CD4-positive, alpha-beta T cell treated with Interleukin-4 for 4 hours (primary cell): Measurements from ENCODE around the gene GTF2A1L.

ENCODE experiments used
- DNase-seq: peaks from one replicate; pipeline ENCODE4 v3.0.0-alpha.2; 2020

Gene GTF2A1L

DNA sequence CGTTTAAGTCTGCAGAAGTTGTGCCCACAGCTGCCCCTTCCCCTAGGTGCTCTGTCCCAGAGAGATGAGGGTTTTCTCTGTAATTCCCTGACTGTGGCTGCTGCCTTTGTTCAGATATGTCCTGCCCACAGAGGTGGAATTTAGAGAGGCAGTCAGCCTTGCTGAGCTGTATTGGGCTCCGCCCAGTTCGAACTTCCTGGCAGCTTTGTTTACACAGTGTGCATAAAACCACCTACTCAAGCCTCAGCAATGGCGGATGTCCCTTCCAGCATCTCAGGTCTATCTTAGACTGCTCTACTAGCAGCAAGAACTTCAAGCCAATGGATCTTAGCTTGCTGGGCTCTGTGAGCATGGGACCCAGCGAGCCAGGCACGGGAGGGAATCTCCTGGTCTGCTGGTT lies 89.8 kb downstream of the GTF2A1L start:
- DNase-seq, result no peak

DNA sequence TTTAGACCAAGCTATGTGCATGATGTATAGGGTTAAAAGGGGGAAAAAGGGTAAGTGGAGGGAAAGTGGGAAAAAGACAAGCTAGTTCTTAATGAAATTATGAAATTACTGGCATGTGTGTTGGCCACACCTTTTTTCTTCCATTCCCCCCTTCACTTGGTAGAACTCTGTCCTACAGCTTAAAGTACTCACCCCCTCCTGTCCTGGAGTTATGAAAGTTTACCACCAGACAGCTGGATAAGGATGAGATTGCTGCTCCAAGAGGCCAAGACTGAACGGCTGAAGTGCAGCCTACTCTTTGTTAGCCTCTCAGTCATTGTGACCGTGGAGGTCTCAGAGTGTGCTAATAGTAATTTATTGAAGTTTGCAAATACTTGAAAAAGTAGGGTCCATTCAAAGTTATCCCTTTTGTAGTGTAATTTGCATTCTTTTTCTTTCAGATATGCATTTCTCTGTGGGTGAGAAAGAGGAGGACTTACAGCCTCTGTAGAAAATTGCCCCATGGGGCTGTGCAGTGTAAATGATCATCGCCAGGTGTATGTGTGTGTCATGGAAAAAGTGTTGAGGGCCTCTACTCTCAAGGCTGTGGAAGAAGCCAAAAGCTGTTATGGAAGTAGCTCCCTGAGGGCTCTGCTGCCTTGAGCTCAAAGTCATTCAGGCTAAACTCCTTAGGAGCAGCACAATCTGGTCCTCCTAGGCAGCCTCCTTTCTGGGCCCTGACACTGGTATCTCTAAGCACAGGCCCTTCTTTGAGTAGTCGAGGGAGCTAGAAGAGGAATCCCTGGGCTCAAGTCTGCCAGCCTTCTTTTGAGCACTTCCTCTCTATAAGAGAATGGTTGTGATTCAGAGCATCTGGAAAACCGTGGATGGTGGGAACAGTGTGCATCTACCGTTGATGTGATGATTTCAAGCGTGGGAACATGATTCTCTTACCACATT lies 91.7 kb downstream of the GTF2A1L start:
- DNase-seq, result no peak

DNA sequence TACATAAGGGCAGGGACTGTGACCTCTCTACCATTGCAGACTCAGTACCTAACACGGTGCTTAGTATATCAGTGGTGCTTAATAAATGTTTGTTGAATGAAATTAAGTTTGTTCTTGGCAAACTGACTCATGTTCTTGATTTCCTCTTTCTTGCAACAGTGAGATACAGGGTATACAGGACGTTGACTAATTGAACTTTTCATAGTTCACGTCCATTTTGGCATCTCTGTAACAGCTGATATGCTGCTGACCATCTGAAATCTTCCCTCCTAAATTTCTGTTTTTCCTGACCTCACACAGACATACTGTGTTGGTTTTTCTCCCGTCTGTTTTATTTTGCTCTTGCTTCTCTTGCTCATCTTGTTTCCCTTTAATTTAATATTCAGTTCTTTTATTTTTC lies 93.7 kb downstream of the GTF2A1L start:
- DNase-seq, result no peak

DNA sequence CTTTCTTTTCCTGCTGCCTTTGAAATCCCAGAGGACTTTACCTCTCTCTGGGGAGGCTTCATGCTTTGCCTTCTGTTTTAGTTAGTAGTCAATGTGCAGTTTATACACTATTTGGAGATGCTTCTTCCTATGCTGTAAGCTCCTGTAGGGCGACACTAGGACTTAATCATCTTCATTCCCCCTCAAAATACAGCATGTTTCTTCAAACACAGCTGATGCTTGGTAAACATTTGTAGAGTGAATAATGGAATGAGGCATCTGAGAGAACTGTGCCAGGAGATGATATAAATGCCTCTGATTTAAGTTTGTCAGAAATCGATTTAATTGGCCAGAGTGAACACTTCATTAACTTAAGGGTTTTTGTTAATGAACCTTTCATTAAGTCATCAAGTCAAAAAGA lies 94.5 kb downstream of the GTF2A1L start:
- DNase-seq, result no peak

DNA sequence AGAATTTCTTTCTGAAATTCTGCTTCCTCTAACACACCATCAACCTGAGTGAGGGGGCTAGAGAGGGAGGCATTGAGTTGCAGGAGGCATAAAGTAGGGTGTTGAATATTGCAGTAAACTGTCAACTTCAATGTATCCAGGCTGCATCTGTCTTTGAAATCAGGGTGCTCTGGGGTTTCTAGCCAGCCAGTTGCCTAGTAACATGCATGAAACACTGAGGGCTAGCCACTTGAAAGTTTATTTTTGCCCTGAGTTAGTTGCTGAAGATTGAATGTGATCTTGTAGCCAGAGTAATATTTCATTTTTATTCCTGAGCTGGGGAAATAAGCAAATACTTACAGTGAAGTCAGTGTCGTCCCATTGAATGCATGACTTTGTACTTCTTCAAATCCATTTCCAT lies 96.0 kb downstream of the GTF2A1L start:
- no peak for DNase-seq

DNA sequence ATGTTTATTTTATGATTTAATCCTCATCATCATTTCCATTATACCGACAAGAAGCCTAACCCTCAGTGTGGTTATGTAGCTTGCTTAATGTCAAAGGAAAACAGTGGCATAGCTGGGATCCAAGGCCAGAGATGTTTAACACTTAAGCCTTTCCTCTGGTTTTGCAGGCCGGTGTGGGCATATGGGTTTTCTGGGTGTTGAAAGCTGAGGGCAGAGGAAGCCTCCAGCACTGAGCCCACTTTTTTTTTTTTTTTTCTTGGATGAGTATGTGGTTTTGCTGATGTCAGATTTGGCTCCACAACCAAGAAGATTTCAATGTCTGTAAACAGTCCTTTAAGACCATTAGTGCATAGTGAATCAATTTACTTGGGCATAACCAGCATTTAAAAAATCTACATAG lies 96.6 kb downstream of the GTF2A1L start:
- DNase-seq, result no peak

DNA sequence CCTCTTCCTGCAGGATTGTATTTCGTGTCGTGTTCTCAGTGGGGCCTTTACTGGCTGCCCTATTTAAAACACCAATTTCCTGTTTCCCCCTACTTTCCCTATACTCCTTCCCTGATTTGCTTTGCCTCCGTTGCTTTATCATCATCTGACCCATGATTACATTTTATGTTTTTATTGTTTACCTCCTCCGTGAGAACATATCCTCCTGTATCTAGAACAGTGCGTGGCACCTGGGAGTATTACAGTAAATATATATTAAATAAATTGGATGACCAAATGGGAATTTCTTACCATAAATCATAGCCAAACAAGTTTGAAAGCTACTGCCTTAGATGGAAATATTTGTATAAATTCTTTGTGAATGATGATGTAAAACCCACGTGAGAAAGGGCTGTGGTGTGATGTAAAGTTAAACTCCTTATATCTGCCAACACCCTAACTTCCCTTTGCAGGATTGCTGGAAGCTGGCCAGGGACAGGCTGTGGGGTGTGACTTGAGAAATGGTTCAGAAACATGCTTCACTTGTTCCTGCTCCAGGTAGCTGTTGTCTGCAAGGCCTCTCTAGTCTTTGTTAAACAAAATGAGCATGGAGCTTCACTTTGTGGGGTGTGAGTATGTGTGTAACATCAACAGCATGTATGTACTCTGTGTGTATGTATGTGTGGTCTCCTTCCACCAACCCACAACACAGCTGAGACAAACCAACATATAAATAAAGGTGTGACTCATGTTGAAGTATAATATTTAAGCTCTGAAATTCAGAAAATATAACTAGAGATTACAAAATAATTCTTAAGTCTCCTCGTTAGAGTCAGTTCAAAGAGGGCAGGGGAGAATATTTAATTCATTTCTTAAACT lies 97.6 kb downstream of the GTF2A1L start:
- DNase-seq, result no peak

DNA sequence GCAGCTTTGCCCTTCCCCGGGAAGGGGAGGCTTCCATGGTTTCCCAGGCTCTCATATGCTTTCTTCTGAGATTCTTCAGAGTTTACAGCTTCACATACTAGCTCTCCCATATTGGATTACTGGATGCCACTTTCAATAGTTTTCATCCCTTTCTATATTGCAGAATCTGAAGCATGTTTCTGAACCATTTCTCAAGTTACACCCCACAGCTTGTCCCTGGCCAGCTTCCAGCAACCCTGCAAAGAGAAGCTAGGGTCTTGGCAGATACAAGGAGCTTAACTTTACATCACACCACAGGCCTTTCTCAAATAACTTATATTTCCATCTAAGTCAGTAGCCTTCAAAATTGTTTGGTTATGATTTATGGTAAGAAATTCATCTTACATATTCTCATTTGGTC lies 98.3 kb downstream of the GTF2A1L start:
- no peak for DNase-seq

DNA sequence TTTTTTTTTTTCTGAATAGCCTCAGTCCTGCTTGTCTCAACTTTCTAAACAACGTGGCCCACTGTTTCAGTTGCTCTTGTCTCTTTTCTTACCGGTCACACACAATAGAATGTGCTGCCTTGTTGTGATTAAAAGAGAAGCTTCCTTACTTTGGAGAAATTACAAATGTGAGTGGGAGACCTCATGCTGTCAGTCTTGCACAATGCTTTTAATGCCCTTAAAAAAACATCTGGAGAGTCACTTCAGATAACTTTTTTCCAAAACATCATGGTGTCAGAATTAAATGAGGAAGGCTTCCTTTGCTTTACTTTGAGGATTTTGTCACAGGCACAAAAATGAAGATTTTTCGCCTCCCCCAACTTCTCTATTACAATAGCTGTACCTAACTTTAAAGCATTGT lies 100.2 kb downstream of the GTF2A1L start:
- no peak for DNase-seq

DNA sequence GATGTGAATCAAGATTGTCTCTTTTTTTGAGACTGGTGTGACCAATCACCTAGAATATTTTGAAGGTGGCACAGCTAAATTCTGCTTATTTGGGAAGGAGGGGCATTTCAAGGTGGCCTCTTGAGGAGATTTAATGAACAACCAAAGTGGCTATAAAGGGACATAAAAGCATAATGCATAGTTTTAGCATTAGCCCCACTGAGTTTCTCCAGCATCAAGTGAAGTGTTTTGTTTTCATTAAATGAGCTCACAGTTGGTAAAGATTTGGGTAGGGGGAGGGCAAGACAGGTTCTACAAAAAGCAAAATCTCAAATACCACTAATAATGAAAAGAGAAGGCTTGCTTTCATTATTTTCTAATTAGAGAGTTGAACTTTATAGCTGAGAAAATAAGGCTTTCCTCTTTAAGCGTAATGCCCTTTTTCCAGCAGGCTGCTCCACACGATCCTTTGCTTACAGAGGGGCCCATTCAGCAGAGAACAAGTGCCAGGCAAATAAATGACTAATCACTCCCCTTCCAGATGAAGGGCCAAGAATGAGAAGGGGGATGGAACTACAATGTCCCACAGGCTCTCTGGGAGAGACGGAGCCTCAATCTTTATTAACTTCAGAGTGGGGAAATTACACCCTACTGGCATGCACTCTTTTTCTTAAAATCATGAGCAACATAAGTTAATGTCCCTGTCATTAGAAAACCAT lies 102.0 kb downstream of the GTF2A1L start:
- DNase-seq, result no peak

DNA sequence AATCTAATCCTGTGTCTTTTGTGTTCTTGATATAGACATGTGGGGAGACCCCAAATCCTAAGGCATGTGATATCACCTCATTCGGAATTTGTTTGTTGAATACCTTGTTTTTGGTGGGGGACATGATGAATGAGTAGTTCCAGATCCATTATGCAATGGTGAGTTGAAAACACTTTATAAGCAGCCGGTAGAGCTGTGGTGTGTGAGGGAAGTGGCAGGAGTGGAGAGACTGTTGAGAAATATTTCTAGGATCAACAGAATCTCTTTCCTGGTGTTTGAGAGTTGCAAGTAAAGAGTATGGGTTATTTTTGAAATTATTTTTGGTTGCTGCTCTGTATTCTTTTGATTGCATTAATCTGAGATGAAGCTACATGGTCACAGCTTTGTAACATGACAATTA lies 103.5 kb downstream of the GTF2A1L start:
- no peak for DNase-seq

DNA sequence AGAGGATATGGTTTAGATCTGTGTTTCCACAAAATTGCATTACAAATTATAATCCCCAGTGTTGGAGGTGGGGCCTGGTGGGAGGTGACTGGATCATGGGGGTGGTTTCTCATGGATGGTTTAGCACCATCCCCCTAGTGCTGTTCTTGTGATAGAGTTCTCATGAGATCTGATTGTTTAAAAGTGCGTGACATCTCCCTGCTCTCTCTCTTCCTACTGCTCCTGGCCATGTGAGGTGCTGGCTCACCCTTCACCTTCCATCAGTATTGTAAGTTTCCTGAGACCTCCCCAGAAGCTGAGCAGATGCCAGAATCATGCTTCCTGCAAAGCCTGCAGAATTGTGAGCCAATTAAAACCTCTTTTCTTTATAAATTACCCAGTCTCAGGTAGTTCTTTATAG lies 104.7 kb downstream of the GTF2A1L start:
- DNase-seq, result no peak

DNA sequence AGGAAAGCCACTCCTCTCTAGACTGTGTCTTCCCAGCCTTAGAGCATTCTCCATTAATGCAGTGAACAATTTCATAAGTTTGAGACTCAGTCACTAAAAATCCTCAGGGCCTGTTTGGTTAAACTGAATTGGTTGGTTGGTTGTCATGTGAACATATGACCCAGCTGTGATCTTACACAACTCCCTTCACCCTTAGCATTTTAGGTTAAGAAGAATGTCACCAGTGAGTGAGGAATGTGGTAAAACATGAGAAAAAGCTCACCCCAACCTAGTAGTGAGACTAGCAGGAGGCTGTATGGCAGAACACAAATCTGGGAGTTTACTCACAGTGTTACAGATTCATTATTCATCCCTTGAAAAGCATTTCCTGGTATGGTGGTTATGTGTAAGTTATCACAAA lies 105.5 kb downstream of the GTF2A1L start:
- DNase-seq, result no peak

DNA sequence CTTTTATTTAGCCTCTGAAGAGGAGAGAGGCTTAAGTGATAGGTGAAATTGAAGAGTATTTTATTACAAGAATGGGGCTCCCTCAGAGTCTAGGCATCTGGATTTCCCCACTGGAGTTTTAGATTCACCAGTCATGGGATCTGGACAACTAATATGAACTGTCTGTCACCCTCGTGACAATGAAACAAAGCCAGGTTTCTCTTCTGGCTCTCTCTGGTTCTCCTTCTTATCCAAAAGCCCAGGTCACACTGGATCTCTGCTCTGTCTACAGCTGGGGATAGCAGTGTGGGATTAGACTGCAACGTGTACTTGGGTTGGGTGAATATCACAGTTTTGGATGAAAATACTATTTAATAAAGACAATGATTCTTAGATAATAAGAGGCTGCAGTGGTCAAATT lies 106.6 kb downstream of the GTF2A1L start:
- DNase-seq, result no peak

DNA sequence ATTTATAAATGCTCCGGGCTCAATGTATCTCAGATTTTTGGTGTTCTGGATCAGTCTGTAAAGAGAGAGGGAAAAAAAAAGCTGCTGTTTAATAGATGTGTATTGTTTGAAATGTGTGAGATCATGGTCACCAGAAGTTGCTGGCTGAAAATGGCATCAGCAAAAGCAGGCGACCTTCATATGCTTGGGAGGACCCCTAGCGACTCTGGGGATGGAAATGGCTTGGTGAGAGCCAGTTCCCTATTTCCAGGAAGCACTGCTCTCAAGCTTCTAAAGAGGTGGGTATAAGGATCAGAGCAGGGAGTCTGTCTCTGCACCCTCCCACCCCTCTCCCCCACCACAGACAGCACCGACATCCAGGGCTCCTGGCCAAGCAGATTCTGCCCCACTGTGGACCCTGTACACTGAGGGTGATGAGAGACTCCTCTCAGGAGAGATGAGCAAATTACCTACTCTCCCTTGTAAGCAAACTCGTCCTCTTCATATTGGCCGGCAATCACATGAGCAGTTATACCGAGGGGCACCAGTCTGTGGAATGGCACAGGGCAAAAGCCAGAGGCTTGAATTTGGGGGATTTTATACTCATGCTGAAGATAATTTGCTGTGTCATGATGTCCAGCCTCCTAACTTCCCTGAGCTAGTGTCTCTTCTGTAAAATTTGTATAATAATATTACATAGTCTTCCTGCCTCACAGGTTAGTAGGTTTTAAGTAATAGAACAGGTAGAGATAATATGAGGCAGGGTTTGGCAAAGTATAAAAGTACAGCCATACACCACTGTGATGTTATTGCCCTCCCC lies 108.2 kb downstream of the GTF2A1L start:
- no peak for DNase-seq

DNA sequence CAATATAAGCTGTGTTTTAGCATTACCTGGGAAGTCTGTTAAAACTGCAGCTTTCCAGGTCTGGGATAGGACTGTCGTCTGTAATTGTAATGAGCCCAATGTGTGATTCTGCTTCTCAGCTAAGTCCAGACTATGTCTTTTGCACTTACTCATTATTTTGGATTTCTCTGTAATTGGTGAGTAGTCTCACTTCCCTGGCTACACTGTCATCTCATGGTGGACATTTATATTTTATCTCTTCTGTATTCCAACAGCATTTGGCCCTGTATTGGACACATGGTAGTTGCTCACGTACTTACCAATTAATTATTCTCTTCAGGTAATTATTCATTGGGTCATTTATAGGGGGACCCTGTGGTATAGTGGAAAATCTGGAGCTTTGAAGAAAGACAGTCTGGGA lies 109.9 kb downstream of the GTF2A1L start:
- no peak for DNase-seq

DNA sequence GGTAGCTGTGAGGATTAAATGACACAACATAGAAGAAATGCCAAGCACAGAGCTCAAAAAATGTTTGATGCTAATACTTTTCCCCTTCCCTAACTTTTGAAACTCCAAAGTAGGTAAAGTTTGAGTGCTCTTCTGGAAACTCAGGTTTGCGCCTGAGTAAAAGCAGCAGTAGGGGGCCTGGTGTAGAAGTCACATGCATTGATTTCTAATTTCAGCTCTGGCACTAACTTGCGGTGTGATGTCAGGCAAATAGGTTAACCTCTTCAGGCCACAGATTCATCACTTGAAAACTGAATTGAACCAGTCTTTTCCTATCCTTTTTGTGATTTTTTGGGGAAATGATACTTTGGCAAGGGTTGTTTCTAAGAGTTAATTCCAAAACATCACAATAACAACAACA lies 110.6 kb downstream of the GTF2A1L start:
- no peak for DNase-seq

DNA sequence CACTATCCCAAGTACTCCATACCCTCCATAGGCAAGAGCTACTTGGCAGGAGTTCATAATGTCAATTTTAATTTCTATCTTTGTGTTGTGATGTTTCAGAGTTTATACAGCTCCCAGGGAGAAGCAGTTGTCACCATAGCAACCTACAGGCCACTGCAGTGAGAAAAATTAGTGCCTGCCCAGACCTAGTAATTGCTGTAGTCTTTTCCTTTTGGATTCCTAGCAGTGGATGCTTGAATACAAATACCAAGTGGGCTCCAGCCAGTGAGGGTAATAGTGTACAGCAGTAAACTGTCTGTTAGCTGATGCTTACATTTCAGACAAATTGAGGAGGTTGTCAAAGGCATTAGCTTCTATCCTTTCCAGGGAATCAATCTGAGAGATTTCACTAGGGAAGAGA lies 111.2 kb downstream of the GTF2A1L start:
- DNase-seq, result no peak
